HCT116 (cell line): Measurements from ENCODE around the gene HOXD1. TPM values are rescaled to one million over a fixed set of nuclear protein-coding genes. Genes with fewer than 3 reads are reported as not detected.

Experiments
- ATAC-seq: fragments of 200-7000 bp; cut with Tn5 transposase; 2 replicates; pipeline ENCODE4 v1.9.1; 2020; ENCODE audit warnings: mild to moderate bottlenecking, moderate library complexity
- BruUV-seq: library from RNA; stranded (reverse); fragments of 400-500 nt; replicated peaks from 2 replicates; lab custom pipeline; 2021; lab: Mats Ljungman, UMichigan
- CTCF ChIA-PET: fragments of 300-600 bp; sonication (Branson Sonifier 250); formaldehyde crosslinking; loops from one replicate; lab custom pipeline; 2021; ENCODE audit warnings: antibody characterized with exemption; lab: Charles Lee
- POLR2A ChIA-PET: fragments of 300-600, 350-600 bp; sonication (Branson Sonifier 250); formaldehyde crosslinking; loops from one replicate; lab custom pipeline; 2021; ENCODE audit warnings: antibody characterized with exemption; lab: Charles Lee
- RAD21 ChIA-PET, 2 experiments: fragments of 300-600 bp; sonication (Branson Sonifier 250); formaldehyde crosslinking; loops; one replicate each; lab custom pipeline; 2023; ENCODE audit warnings: low total read pairs in 2 of 2; ENCODE audit not compliant: uncharacterized antibody in 2 of 2, unreplicated experiment in 2 of 2, low non-redundant PET in 1 of 2; lab: Charles Lee
- DNase-seq: peaks from one replicate; pipeline ENCODE4 v3.0.0-alpha.2; 2010; ENCODE audit warnings: low read depth, low spot score
- H2AFZ ChIP-seq: fragments of 200-600 bp; shearing (Covaris generic), sonication (generic); 2 replicates; pipeline ENCODE4 v1.6.1; 2017; ENCODE audit warnings: low read depth, mixed run types, mixed read lengths, antibody characterized with exemption, low read length; ENCODE audit not compliant: poor library complexity, severe bottlenecking
- H3K27ac ChIP-seq: 2 replicates; pipeline ENCODE4 v1.5.1; 2012; ENCODE audit warnings: low read depth, low read length
- H3K27me3 ChIP-seq: fragments of 200-600 bp; sonication (generic); 2 replicates; pipeline ENCODE4 v1.6.1; 2016; ENCODE audit warnings: mixed run types, low read length, mixed read lengths; ENCODE audit not compliant: insufficient read depth
- H3K36me3 ChIP-seq, 2 experiments: fragments of 200-500 bp in 1 of 2; fragments of 200-600 bp in 1 of 2; sonication (Bioruptor generic) in 1 of 2; sonication (generic) in 1 of 2; 2 replicates each; pipeline versions ENCODE4 v1.5.1 to v1.6.1; 2014 to 2016; ENCODE audit warnings: low read length in 2 of 2, inconsistent platforms in 1 of 2, mixed read lengths in 1 of 2, mixed run types in 1 of 2; ENCODE audit not compliant: insufficient read depth in 2 of 2, control insufficient read depth in 1 of 2
- H3K4me1 ChIP-seq, 2 experiments: fragments of 200-600 bp in 1 of 2; sonication (generic) in 1 of 2; 2 replicates each; pipeline versions ENCODE4 v1.5.1 to v1.6.1; 2012 to 2017; ENCODE audit warnings: low read length in 2 of 2, inconsistent platforms in 1 of 2, mild to moderate bottlenecking in 1 of 2, mixed read lengths in 1 of 2, mixed run types in 1 of 2, moderate library complexity in 1 of 2; ENCODE audit not compliant: insufficient read depth in 2 of 2, control insufficient read depth in 1 of 2
- H3K4me2 ChIP-seq: fragments of 200-600 bp; sonication (generic); 2 replicates; pipeline ENCODE4 v1.6.1; 2017; ENCODE audit warnings: mixed run types, low read length, mixed read lengths
- H3K4me3 ChIP-seq, 2 experiments: fragments of 200-600 bp in 1 of 2; sonication (generic) in 1 of 2; replicated peaks in 1 of 2; 2 replicates each; pipeline ENCODE4 v1.5.1; 2011 to 2016; ENCODE audit warnings: low read length in 2 of 2, control low read depth in 1 of 2, low read depth in 1 of 2, mild to moderate bottlenecking in 1 of 2, mixed read lengths in 1 of 2, mixed run types in 1 of 2
- H3K79me2 ChIP-seq: fragments of 200-600 bp; sonication (generic); 2 replicates; pipeline ENCODE4 v1.6.1; 2017; ENCODE audit warnings: mild to moderate bottlenecking, mixed run types, low read length, moderate library complexity, mixed read lengths; ENCODE audit not compliant: insufficient read depth
- H3K9ac ChIP-seq: fragments of 200-600 bp; sonication (generic); 2 replicates; pipeline ENCODE4 v1.6.1; 2016; ENCODE audit warnings: low read length, mixed read lengths
- H3K9me2 ChIP-seq: fragments of 200-600 bp; sonication (generic), shearing (Covaris generic); 2 replicates; pipeline ENCODE4 v1.6.1; 2017; ENCODE audit warnings: mixed run types, mild to moderate bottlenecking, moderate library complexity; ENCODE audit not compliant: insufficient read depth
- H3K9me3 ChIP-seq, 2 experiments: fragments of 200-500 bp in 1 of 2; fragments of 200-600 bp in 1 of 2; sonication (Bioruptor generic) in 1 of 2; sonication (generic) in 1 of 2; 2 replicates each; pipeline ENCODE4 v1.6.1; 2014 to 2017; ENCODE audit warnings: low read length in 2 of 2, mixed read lengths in 2 of 2, inconsistent platforms in 1 of 2, low read depth in 1 of 2, mild to moderate bottlenecking in 1 of 2, mixed run types in 1 of 2, moderate library complexity in 1 of 2; ENCODE audit not compliant: control insufficient read depth in 1 of 2, insufficient read depth in 1 of 2
- H4K20me1 ChIP-seq: fragments of 200-600 bp; sonication (generic), shearing (Covaris generic); 2 replicates; pipeline ENCODE4 v1.6.1; 2017; ENCODE audit warnings: mixed run types, mild to moderate bottlenecking, moderate library complexity; ENCODE audit not compliant: insufficient read depth
- CBX3 ChIP-seq: IDR thresholded peaks from 2 replicates; pipeline ENCODE4 v1.6.1; 2012; ENCODE audit warnings: low read depth
- EGR1 ChIP-seq: IDR thresholded peaks from 2 replicates; pipeline ENCODE4 v1.6.1; 2012; ENCODE audit warnings: low read depth
- ELF1 ChIP-seq: IDR thresholded peaks from 2 replicates; pipeline ENCODE4 v1.6.1; 2012; ENCODE audit warnings: low read depth, borderline replicate concordance
- EZH2 ChIP-seq: fragments of 200-600 bp; sonication (generic); IDR thresholded peaks from 2 replicates; pipeline ENCODE4 v1.6.1; 2017; ENCODE audit warnings: antibody characterized with exemption, mixed run types
- EZH2phosphoT487 ChIP-seq: fragments of 200-600 bp; IDR thresholded peaks from 2 replicates; pipeline ENCODE4 v1.6.1; 2018; ENCODE audit warnings: antibody characterized with exemption, borderline replicate concordance
- FOSL1 ChIP-seq: IDR thresholded peaks from 2 replicates; pipeline ENCODE4 v1.6.1; 2012; ENCODE audit warnings: low read depth
- SIN3A ChIP-seq: IDR thresholded peaks from 2 replicates; pipeline ENCODE4 v1.6.1; 2012; ENCODE audit warnings: low read depth
- YY1 ChIP-seq: IDR thresholded peaks from 2 replicates; pipeline ENCODE4 v1.6.1; 2011; ENCODE audit warnings: low read length, low read depth, moderate library complexity, mild to moderate bottlenecking; ENCODE audit not compliant: insufficient replicate concordance; ENCODE audit errors: extremely low read depth
- intact Hi-C: fragments of 100-400 bp; cut with micrococcal nuclease; formaldehyde crosslinking; loops from 2 replicates; pipeline ENCODE4 v1.10.0; 2022
- total RNA-seq: library from RNA; stranded (reverse); gene quantifications from one replicate; pipeline ENCODE4 v1.2.1, GENCODE V29; 2021; ENCODE audit not compliant: unreplicated experiment
- TF ChIP-seq, protein P1 (sequence below), 3 experiments: fragments of 200-600 bp in 1 of 3; sonication (generic) in 1 of 3; IDR thresholded peaks in 2 of 3; conservative IDR thresholded peaks in 1 of 3; 2 replicates each; pipeline ENCODE4 v1.5.1; 2012 to 2017; ENCODE audit warnings: low read depth in 2 of 3, low read length in 2 of 3, antibody characterized with exemption in 1 of 3, borderline replicate concordance in 1 of 3, control low read depth in 1 of 3, mild to moderate bottlenecking in 1 of 3, mixed read lengths in 1 of 3, mixed run types in 1 of 3, moderate library complexity in 1 of 3; ENCODE audit not compliant: insufficient read depth in 1 of 3
- TF ChIP-seq, protein P2 (sequence below): IDR thresholded peaks from 2 replicates; pipeline ENCODE4 v1.6.1; 2012

HOXD1 gene
- total RNA-seq, 1 experiment from 2014 or later = not detected

DNA sequence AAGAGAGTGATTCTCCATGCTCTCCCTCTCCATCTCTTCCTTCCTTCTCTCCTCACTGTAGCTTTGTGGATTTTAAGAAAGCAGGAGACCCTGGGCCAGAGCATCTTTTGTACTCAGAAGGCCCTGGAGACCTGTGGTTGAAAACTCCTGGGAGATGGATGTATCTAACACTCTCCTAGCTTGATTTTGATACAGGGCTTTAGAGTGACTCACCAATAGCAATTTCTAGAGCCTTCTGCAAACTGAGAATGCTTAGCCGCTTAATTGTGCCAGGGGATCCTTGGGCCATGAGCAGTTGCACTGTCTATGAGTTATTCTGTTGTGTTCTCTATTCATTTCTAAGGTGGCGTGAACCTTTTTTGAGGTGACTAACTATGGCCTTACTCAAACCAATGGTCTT lies 17.7 kb downstream of the HOXD1 start:
- Histone ChIP-seq H3K36me3 (no peaks in the 10 kb centered on the region), H3K9ac (no peak overlapping the region), H3K4me1 (no peaks in the 10 kb centered on the region), H3K4me3 (no peak overlapping the region)
- CTCF ChIA-PET = no interaction called here
- TF ChIP-seq SIN3A (no peak), ELF1 (no peak), EZH2phosphoT487 (no peak), EZH2 (no peak), YY1 (no peak)
- TF ChIP-seq, protein P1, sequence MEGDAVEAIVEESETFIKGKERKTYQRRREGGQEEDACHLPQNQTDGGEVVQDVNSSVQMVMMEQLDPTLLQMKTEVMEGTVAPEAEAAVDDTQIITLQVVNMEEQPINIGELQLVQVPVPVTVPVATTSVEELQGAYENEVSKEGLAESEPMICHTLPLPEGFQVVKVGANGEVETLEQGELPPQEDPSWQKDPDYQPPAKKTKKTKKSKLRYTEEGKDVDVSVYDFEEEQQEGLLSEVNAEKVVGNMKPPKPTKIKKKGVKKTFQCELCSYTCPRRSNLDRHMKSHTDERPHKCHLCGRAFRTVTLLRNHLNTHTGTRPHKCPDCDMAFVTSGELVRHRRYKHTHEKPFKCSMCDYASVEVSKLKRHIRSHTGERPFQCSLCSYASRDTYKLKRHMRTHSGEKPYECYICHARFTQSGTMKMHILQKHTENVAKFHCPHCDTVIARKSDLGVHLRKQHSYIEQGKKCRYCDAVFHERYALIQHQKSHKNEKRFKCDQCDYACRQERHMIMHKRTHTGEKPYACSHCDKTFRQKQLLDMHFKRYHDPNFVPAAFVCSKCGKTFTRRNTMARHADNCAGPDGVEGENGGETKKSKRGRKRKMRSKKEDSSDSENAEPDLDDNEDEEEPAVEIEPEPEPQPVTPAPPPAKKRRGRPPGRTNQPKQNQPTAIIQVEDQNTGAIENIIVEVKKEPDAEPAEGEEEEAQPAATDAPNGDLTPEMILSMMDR (IDR thresholded peaks at IDR 0.05 in 2 of 3, conservative IDR thresholded peaks at IDR 0.05 in 1 of 3; ENCODE audit: borderline replicate concordance in 1 of 3, insufficient read depth in 1 of 3, low read depth in 2 of 3, low read length in 2 of 3) = no peak
- TF ChIP-seq, protein P2, sequence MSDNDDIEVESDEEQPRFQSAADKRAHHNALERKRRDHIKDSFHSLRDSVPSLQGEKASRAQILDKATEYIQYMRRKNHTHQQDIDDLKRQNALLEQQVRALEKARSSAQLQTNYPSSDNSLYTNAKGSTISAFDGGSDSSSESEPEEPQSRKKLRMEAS = no peak
- TF ChIP-seq, all 23 proteins: peak for 0
- intact Hi-C loops = no loop called here
- 0 out of 2 replicates have a peak, but pooled peaks cover 4% of the 10 kb centered on the region for H3K27me3 ChIP-seq
- no peaks in the 10 kb centered on the region for H3K9me3 ChIP-seq
- no TSS peak for BruUV-seq
- ChIA-PET POLR2A (no interaction called here), RAD21 (no interaction called here)
- H3K4me2 ChIP-seq = no peak overlapping the region
- DNase-seq (no peak), ATAC-seq (no peak)
- H3K27ac ChIP-seq = no peak overlapping the region
- H3K9me2 ChIP-seq = no peaks in the 10 kb centered on the region
- no peak overlapping the region for H2AFZ ChIP-seq
- no peaks in the 10 kb centered on the region for H4K20me1 ChIP-seq
- no peaks in the 10 kb centered on the region for H3K79me2 ChIP-seq

DNA sequence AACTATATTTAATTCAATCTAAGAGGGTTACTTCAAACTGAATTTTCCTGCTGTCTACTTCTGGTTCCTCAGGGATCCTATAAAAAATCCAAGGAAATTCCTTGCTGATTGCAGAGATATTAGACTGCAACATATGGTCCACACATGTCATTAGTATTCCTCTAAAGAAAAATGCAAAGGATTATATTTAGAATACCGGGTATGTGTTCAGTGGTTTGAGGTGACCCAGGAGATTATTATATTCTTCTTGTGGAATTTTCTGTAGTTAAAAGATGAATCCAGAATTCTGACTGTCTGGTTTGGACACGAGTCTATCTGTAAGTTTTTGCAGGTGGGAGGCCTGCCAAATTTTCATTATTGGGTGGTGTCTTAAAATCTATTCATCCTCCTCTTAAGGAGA lies 18.2 kb downstream of the HOXD1 start:
- no peak for ATAC-seq
- no TSS peak for BruUV-seq
- Histone ChIP-seq H3K9ac (no peak overlapping the region), H3K9me2 (no peaks in the 10 kb centered on the region), H3K27me3 (0 out of 2 replicates have a peak, but pooled peaks cover 4% of the 10 kb centered on the region), H3K4me2 (no peak overlapping the region), H3K4me1 (no peaks in the 10 kb centered on the region), H2AFZ (no peak overlapping the region), H3K36me3 (no peaks in the 10 kb centered on the region), H3K9me3 (no peaks in the 10 kb centered on the region), H3K79me2 (no peaks in the 10 kb centered on the region), H3K4me3 (no peak overlapping the region), H4K20me1 (no peaks in the 10 kb centered on the region), H3K27ac (no peak overlapping the region)
- TF ChIP-seq CBX3 (no peak), EZH2phosphoT487 (no peak), FOSL1 (no peak), EGR1 (no peak), SIN3A (no peak)
- TF ChIP-seq, protein P1 (IDR thresholded peaks at IDR 0.05 in 2 of 3, conservative IDR thresholded peaks at IDR 0.05 in 1 of 3; ENCODE audit: borderline replicate concordance in 1 of 3, insufficient read depth in 1 of 3, low read depth in 2 of 3, low read length in 2 of 3) = no peak
- ChIA-PET POLR2A (no interaction called here), CTCF (no interaction called here), RAD21 (no interaction called here)
- no peak for DNase-seq
- intact Hi-C loops = no loop called here
